NCI-H1694 (cell line): Measurements from ENCODE around the gene SPPL2B.

Experiments
- DNase-seq: peaks from one replicate; lab custom pipeline; 2025; lab: John Stamatoyannopoulos, UW

SPPL2B gene

DNA sequence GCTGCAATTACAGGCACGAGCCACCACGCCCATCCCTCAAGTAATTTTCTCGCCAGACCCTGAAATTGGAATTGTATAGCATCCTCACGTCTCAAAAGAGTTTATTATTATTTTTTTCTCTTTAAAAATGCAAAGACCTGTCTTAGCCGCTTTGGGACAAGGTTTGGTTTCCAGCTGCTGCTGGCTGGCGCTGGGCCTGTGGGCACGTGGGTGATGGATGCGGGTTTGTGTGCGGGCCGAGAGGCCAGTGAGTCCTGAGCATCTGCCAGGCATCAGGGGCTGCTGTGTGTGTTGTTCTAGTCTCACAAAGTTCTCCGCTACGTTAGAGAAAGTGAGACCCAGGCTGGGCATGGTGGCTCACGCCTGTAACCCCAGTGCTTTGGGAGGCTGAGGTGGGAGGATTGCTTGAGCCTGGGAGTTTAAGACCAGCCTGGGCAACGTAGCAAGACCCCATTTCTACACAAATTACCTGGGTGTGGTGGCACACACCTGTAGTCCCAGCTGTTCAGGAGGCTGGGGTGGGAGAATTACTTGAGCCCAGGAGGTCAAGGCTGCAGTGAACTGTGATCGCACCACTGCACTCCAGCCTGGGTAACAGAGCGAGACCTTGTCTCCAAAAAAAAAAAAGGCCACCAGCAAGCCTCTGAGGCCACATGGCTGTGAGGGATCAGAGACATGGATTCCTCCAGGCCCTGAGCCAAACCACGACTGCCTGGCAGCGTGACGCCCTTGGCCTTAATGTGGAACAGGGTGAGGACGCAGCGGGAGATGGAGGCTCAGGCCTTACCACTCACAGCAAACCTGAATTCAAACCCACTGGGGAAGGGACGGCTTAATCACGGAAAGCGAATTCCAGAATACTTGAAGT is 26.9 kb downstream of the SPPL2B start:
- DNase-seq, result no peak

DNA sequence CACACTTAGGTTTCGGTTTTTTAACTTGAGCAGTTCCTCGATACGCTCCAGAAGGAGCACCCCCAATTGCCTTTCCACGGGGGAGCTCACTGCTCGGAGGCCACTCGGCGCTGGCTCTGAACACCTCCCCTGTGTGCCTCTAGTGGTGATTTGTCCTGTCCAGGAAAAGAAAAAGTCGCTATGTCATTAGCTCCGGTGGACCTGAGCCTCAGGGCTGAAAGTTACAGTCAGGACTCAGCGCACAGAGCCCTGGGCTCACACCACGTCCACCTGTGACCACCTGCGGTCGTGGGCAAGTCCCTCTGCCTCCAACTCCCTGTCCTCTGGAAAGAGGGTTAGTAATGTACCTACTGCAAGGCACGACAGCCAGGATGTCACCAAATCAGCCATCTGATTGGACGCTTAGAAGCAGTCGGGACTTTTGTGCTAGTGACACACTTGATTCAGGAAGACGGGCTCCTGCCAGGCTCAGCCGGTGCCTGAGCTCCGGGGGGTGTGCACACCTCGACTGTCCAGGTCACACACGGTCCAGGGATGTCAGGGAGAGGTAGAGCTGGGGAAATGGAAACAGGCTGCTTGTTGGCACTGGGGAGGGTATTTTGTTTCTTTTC is 27.7 kb downstream of the SPPL2B start:
- DNase-seq, result no peak

DNA sequence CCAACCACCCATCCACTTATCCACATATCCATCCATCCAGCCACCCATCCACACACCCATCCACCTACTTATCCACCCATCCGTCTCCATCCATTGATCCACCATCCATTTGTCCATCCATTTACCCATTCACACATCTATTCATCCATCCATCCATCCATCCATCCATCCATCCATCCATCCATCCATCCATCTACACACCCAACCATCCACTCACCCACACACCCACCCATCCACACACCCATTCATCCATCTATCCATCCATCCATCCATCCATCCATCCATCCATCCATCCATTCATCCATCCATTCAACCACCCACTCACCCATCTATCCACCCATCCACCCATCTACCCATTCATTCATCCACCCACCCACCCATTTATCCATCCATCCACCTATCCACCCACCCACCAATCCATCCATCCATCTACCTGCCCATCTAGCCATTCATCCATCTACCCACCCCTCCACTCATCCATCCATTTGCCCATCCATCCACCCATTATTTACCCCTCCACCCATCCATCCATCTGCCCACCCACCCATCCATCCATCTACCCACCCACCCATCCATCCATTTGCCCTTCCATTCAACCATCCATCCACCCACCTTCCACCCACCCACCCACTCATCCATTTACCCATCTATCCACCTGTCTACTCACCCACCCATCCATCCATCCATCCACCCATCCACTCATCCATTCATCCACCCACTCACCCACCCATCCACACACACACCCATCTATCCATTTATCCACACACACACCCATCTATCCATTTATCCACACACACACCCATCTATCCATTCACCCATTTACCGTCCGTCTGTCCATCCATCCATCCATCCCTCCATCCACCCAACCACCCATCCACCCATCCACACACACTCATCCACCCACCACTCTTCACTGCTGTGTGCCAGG is 29.1 kb downstream of the SPPL2B start:
- DNase-seq, result no peak

DNA sequence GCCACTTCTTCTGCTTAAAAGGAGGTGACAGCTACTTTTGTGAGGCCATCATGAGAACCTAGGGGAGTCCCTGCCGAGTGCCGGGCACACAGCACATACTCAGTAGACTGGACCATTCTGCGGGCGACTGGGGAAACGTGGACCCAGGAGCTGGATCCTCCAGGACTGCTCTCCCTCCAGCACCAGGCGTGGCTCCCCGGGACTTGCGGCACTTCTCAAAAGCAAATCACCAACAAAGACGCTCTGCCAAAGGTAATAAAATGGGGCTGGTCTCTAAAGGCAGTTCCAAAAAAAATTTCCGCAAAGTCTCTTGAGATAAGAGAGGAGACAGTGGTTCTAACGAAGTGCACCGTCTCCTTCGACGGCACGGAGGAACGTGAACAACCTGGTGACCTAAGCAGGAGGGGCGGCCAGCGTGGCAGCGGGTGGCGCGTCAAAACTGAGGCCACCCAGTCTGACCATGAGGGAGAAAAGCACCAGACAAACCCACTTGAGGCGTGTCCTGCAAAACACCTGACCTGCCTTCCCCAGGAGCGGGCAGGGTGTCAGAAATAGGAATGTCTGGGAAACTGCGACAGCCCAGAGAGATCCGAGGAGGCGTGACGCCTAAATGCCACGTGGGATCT is 30.2 kb downstream of the SPPL2B start:
- DNase-seq, result no peak

DNA sequence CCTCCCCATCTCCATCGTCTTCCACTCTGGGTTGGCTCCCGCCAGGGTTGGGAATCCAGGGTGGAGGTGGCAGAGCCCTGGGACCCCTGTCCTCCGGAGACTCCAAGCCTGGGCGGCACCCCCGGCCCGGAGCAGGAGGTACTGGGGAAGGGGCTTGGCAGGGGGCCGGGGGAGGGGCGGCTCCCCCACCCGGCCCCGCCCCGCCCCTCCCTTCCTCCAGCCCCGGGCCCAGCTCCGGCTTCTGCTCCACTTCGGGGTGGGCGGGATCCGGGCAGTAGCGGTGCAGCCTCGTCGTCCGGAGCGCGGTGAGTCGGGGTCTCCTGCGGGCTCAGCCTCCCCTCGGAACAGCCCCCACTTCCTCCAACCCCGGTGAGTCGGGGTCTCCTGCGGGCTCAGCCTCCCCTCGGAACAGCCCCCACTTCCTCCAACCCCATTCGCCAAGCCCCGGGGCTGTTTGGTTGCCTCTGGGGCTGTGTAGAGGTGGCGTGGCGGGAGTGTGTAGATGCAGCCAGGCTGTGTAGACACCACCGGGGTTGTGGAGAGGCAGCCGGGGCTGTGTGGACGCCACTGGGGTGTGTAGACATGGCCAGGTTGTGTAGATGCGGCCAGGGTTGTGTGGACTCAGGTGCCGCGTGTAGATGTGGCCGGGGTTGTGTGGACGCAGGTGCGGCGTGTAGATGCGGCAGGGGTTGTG is 31.7 kb downstream of the SPPL2B start, which contains the start of gene TMPRSS9:
Gene TMPRSS9 (plus strand): TSS at position 274 of the 694 bp plus-strand sequence. CDS start 29,521 bp downstream, outside the sequence.
- DNase-seq, result no peak

DNA sequence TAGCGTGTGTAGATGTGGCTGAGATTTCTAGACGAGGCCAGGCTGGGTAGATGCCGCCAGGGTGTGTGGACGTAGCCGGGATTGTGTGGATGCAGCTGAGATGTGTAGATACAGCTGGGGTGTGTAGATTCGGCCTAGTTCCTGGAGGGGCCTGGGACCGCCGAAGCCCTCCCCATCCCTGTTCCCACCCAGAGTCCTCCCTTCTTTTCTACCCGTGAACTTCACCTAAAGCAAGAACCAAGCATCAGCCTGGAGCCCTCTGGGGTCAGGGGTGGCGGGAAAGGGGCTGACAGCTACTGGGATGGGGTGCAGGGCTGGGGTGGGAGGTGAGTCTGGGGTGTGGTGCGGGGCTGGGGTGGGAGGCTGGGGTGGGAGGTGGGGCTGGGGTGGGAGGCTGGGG is 32.3 kb downstream of the SPPL2B start:
- DNase-seq, result no peak

DNA sequence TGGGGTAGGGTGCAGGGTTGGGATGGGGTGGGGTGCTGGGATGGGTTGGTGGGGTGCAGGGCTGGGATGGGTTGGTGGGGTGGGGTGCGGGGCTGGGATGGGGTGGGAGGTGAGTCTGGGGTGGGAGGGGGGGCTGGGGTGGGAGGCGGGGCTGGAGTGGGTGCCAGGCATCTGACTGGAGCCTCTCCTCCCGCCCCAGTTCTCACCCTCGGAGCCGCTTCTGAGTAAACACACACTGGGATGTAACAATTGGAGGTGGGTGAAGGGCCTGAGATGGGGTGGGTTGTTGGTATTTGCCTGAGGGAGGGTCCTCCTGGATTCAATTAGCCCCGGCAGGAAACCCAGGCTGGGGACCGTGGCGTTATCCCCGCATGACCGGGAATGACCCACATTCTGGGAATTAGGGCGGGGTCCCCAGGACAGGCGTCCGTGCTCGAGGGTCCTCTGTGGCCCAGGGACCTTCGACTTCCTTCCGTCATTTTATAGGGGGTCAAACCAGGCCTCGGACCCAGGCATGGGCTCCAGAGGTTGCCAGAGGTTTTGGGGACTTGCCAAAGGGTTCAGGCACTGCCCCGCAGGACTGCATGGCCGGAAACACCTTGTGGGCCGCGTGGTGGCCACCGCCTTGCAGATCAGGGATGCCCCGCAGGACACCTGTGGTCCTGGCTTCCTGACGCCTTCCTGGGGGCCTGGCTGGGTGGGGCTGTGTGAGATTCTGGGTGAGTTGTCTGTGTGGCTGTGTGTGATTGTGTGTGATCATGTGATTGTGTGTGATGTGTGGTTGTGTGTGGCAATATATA is 33.0 kb downstream of the SPPL2B start:
- no peak for DNase-seq

DNA sequence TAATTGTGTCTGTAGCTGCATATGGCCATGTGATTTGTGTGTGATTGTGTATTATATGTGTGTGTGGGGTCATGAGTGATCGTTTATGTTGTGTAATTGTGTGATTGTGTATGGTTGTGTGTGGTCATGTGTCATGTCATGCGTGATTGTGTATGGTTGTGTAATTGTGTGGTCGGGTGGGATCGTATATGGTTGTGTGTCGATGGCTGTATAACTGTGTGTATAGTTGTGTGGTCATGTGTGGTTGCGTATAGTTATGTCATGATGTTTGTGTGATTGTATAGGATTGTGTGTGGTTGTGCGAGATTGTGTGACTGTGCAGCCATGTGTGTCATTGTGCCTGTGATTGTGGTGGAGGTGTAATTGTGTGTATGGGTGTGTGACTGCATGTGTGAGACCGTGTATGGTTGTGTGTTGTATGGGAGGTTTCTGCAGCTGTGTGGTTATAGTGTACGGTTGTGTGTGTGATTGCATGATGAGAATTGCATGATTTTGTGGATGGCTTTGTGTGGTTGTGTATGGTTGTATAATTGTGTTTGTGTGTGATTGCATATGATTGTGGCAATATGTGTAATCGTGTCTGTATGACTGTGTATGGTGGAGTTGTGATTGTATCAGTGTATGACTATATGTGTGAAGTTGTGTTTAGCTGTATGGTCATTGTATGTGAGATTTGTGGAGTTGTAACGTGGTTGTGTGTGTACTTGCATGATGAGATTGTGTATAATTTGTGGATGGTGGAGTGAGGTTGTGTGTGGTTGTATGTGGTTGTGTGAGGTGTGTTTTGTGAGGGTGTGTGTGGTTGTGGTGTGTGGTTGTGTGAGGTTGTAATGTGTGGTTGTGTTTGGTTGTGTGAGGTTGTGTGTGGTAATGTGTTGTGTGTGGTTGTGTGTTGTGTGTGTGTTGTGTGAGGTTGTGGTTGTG is 33.8 kb downstream of the SPPL2B start:
- no peak for DNase-seq

DNA sequence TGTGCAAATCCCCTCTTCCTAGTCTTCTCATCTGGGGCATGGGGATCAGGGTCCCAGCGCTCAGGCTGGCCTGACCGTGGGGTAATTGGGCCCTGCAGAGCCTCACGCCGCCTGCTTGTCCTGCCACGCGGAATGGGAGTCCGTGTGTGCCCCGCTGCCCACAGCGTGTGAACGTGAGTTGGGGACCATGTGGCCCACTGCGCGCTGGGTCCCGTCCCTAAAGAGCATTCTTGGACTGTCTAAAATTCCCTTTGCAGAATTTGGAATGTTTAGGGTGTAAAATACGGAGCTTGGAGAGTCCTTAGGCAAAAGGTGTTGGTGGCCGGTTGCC is 34.5 kb downstream of the SPPL2B start:
- DNase-seq, result no peak

DNA sequence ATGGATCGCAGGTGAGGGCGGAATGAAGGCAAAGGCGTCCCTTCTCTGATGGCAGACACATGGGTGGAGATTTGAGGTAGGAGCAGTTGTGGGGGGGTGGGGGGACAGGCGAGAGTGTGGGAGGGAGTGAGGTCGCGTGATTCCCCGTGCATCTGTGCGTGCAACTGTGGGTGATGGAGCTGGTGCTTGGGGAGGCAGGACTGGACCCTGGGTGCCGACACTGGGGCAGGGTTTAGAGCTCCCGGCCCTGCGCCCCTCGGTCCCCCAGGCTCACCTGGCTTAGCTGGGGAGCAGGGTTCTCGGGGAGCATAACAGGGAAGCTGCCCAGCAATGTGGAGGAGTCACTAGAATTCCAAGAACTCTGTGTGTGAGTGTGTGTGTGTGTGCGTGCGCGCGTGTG is 34.9 kb downstream of the SPPL2B start:
- DNase-seq, result no peak

DNA sequence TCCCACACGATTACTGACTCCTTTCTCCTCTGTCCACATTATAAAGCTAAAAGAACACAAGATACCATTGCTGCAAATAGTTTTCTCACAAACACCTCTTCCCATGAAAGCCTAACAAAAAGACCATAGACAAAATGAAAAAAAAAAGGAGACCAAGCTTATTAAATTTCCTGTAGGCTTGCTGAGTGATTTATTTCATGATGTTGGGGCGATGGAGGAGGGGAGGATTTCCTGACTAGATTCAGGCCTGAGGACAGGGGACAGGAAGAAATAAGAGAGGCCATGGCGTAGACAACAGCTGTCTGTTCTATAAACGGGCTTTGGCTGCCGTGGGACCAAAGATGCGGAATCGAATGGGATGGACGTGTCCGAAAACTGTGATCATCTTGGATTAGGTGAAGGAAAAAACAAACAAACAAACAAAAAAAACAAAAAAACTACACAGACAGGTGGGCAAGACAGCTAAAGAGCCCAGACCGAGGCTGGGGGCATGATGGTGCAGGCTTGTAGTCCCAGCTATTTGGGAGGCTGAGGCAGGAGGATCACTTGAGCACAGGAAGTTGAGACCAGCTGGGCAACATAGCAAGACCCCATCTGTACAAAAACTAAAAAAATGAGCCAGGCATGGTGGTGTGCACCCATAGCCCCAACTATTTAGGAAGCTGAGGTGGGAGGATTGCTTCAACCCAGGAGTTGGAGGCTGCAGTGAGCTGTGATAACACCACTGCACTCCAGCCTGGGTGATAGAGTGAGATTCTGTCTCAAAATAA is 36.9 kb downstream of the SPPL2B start:
- DNase-seq, result no peak

DNA sequence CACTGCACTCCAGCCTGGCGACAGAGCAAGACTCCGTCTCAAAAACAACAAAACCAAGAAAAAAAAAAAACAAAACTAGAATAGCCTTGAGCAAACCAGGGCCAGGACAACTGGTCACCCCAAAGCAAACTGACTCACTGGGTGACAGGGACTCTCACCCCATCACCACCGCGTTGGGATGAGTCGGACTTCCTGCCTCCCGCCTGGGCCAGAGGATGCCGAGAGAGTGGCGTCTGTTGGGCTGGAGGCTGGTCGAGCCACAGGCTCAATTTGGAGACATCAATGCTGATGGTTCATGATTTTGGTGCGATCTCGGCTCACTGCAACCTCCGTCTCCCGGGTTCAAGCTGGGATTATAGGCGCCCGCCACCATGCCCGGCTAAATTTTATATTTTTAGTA is 43.2 kb downstream of the SPPL2B start:
- DNase-seq, result no peak

DNA sequence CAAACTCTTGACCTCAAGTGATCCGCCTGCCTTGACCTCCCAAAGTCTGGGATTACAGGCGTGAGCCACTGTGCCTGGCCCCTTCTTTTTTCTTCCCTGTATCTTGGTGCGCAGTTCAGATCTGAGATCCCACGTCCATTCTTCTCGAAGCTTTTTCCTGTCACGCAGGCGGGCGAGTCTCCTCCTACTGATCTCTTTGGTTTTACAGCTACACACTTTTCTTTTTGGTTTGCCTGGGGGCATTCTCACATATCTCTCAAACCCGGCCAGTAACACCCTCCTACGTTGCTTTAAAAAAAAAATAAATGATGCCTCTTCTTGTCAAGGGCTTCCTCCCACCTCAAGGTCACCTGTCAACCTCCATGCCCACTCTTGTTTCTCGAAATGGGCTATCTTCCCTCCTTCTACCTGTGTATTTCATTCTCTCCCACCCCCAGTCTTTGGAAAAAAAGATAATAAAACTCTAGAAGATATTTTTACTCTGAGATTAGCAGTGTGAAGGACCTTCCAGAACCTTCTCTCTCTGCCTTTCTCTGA is 43.7 kb downstream of the SPPL2B start:
- no peak for DNase-seq

DNA sequence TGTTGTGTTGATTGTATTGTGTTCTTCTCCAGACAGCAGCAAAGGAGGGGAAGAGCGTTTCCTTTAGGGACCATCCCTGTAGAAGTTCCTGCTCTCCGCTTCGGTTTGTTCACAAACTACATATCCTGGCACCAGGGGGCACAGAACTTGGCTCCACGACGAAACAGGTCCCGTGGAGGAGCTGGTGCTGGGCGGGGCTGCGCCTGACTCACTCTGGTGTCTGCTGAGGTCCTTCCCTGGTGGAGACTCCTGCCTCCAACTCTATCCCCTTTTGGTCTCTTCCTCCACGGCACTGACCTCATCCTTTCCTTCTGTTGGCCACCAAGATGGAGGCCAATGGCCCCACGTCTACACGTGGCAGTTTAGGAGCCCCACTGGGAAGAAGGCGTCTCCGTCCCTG is 46.3 kb downstream of the SPPL2B start:
- DNase-seq, result no peak

DNA sequence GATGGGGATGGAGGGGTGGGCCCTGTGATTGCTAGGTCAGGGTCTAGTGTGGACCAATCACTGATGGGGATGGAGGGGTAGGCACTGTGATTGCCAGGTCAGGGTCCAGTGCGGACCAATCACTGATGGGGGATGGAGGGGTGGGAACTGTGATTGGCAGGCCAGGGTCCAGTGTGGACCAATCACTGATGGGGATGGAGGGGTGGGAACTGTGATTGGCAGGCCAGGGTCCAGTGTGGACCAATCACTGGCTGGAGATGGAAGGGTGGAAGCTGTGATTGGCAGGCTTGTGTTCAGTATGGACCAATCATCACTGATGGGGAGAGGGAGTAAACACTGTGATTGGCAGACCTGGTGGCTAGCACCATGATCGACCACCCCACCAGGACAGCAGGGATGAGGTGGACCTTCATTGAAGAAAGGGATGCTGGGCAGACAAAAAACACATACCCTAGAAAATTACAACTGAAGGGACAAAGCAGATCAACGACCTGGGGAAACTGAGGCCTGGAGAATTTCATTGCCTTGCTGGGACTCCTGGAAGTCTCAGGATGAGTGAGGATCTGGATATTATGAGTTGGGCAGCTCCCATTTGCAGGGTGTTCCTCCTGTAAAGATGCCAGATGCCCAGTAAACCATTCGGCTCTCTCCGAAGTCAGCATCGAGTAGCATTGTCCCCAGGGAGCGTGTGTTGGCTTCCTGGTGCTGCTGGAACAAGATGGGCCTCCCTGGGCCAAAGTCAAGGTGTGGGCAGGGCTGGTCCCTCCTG is 47.1 kb downstream of the SPPL2B start:
- DNase-seq, result no peak

DNA sequence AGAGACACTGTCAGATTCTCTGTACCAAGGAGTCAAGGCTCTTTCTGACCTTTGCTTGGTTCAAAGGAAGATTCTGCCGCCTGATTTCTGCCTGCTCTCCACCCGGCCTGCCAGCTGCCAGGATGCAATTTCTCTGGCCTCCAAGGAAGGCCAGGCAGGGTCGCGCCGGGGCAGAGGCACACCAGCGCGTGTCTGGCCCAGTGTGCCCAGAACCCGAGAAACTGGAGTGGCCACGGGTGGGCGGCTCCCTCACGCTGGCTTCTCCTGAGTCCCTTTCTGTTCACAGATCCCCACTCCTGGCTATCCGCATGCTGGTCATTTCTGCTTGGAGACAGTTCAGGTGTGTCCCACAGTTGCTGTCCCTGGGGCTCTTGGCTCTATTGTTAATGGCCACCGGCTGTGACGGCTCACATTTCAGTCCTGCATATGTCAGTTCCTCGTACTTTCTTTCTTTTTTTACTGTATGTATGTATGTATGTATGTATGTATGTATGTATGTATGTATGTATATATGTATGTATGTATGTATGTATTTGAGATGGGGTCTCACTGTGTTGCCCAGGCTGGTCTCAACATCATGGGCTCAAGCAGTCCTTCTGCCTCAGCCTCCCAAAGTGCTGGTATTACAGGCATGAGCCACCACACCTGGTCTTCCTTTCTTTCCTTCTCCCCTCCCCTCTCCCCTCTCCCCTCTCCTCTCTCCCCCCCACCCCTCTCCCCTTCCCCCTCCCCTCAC is 48.5 kb downstream of the SPPL2B start:
- no peak for DNase-seq

DNA sequence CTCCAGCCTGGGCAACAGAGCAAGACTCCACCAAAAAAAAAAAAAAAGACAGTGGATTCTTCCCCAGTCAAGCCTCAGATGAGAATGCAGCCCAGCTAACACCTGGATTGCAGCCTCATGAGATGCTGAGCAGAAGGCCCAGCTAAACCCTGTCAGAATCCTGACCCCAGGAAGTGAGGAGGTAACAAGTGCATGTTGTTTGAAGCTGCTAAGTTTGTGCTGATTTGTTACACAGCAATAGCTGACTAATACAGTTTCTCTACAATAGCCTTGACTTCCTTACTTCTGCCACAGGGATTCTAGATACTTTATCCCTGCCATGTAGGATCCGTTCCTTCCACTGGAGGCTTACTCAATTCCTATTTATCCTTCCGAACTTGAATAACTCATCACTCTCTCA is 52.1 kb downstream of the SPPL2B start:
- DNase-seq, result no peak
